HG03159 (cell line): ENCODE measurements around the gene MEGF8.

ENCODE experiments used
- ATAC-seq: cut with Tn5 transposase; IDR thresholded peaks from one replicate; pipeline ENCODE4 v1.9.1; 2021; ENCODE audit warnings: mild to moderate bottlenecking, moderate library complexity; ENCODE audit not compliant: unreplicated experiment

Gene MEGF8

DNA sequence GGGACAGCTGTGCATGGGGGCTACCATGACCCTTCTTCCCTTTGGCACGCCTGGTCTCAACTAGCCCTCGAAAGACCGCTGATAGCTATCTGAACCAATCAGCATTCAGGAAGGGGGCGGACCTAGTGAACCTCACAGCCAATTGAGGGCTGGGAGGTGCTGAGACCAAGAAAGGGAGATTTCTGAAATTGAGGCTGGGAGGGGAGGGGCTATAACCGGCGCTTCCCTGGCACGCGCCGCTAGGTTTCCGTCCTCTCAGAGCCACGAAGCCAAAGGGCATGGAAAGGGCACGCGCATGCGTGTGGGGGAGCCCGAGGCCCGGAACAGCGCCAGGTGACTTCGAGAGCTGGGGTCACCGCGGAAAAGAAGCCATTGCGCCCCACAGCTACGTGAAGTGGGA lies 18.8 kb upstream of the MEGF8 start:
- ATAC-seq, result no peak

DNA sequence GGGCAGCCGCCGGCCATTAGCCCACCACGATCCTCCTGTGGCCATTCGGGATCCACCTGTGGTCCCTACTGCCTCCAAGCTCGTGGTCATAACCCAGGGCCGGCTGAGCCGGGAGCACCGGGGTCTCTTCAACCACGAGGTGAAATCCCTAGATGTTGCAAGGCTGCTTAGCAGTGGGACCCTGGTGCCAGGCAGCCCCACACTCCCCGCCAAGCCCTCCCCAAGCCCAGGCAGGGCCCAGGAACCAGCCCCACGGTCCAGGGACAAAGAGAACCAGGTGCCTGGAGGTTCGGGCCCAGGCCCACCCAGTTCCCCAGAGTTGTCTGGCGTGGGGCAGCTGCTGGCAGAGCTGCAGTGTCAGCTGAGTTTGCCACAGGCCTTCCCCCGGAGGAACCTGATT lies 15.7 kb upstream of the MEGF8 start:
- no peak for ATAC-seq

DNA sequence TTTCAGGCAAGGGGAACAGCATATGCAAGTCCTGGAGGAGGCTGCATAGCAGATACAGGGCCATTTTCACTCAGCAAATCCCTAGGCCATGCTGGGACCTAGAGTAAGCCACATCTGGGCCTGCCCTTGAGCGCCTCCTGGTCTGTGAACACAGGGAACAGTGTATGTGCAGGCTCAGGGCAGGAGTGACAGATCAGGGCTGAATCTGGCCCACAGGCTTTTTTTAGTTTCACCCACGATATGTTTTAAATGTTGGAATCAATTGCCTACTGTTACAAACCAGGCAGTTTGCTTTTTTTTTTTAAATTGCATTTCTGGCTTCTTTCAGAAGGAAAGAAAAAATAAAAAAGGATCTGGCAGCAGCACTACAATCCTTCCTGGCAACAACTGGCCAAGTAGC lies 13.8 kb upstream of the MEGF8 start:
- no peak for ATAC-seq

DNA sequence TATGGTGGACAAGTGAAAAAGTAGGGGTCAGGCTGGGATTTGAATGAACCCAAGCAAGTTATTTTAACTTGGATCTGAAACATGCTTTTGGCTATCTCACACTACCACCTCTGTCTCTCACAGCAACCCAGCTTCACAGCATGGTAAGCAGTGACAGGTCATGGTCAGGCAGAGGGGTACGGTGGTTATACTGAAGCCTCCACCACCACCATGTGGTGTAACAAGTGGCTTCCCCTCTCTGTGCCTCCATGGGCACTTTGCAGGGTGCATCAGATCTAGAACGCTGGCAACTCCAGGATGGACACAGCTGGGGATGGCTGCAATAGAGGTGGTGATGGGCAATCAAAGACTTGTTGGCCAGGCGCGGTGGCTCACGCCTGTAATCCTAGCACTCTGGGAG lies 13.1 kb upstream of the MEGF8 start:
- no peak for ATAC-seq

DNA sequence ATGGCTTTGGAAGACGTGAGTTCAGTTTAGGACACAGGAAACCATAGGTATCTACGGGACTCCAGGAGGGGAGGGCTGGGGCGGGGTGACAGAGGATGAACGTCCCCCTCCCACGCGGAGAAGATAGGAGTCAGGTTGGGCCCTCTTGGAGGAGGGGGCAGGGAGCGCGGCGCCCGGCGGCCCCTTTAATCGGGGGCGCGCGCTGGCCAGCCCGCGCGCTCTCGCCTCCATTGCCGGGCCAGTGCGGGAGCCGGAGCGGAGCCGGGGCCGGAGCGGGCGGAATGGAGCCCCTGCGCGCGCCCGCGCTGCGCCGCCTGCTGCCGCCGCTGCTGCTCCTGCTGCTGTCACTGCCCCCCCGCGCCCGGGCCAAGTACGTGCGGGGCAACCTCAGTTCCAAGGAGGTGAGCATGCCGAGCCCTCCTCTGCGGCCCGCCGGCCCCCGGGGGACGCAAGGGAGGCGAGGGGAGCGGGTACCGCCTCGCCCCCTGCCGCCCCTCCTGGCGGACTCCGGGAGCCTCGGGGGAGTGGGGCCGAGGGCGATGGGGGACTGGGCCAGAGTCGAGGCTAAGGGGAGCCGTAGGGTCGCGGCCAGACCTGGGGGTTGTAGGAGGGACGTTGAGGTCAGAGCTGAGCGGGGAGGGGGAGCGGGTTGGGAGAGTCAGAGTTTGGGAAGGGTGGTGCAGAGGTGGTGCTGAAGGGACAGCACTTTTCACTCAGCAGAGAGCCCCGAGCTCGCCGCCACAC lies 12.2 kb upstream of the MEGF8 start, which contains the start of gene TMEM145:
Gene TMEM145, plus strand, starts transcription at position 214 of the 744 bp plus-strand sequence. Its CDS starts 68 bp downstream, at position 282.
- ATAC-seq, result no peak

DNA sequence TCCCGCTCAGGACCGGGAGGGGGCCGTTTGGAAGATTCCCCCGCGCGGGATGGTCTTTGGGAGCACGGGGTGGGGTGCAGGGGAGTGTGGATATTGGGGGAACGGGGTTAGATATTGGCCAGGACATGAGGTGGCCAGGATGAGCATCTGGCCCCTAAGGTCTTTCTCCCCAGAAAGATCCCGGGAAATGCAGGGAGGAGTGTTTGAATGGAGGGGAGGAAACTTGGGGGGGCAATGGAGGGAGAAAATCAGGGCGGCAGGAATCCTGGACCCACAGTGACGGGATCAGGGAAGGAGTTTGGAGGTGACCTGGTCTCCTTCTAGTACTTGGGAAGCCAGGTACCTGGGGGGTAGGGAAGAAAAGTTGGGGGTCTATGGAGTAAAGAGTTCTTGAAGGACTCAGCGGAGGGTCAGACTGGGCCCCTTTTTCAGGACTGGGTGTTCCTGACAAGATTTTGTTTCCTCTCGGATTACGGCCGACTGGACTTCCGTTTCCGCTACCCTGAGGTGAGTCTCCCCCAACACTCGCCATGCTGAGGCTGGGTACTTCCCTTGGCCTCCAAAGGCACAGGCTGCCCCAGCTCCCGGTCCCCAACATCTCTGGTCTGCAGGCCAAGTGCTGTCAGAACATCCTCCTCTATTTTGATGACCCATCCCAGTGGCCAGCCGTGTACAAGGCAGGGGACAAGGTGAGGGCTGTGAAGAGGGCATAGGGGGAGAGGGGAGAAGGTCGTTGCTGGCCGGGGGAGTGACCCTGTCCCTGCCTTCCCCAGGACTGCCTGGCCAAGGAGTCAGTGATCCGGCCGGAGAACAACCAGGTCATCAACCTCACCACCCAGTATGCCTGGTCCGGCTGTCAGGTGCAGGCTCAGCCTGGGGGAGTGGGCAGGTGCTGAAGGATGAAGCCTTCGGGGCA lies 11.3 kb upstream of the MEGF8 start:
- no peak for ATAC-seq

DNA sequence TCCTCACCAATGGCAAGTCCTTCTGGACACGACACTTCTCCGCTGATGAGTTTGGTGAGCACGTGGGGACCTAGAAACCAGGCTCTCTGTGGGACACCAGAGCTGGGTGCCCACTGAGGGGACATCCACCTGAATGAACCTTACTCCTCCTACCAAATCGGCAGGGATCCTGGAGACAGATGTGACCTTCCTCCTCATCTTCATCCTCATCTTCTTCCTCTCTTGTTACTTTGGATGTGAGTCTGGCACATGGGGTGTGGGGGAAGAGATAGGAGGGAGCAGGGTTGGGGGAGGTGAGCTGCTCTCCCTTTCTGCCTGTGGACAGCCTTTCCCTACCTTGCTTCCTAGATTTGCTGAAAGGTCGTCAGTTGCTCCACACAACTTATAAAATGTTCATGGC lies 10.4 kb upstream of the MEGF8 start:
- ATAC-seq, result no peak

DNA sequence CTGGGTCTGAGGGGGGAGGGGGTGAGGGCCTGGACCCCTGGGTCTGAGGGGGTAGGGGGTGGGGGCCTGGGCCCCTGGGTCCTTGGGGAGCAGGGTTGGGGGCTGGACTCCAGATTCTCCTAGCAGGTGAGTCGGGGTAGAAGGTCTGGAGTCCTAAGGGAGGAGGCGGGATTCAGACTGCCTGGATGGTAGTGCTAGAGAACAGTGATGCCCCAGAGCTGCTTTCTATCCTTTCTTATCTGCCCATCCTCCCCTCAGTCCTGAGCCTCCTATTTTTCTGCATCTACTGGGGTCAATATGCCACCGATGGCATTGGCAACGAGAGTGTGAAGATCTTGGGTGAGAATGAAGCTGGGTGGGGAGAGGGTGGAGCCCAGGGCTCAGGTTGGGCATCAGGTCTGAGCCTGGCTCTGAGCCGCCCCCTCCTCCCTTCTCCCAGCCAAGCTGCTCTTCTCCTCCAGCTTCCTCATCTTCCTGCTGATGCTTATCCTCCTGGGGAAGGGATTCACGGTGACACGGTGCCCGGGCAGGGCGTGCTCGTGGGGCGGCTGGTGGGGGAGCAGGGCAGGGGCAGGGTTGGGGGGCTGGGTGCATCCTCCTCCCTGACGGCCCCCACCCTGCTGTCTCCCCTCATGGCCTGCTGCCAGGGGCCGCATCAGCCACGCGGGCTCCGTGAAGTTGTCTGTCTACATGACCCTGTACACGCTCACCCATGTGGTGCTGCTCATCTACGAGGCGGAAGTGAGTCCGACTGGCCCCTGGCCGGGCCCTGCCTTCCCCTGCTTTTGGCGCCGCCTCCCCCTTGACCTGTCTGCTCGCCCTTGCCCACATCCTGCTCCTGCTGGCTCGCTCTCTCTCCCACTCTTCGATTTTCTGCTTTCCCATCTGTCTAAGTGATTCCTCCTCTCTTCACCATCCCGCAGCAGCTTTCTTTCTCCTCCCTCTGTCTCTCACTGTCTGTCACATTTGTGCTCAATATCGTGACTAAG lies 8.9 kb upstream of the MEGF8 start:
- no peak for ATAC-seq

DNA sequence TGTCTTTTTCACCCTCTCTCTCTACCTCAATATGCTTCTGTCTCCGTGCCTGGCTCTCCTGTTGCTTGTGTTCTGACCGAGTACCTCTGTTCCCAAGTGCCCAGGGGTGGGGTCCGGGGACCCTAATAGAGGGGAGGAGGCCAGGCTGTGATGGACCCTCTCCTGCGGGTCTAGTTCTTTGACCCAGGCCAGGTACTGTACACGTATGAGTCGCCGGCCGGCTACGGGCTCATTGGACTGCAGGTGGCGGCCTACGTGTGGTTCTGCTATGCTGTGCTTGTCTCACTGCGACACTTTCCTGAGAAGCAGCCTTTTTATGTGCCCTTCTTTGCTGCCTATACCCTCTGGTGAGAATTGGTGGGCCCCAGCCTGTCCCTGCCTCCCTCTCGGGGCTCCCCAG lies 7.9 kb upstream of the MEGF8 start:
- ATAC-seq, result no peak

DNA sequence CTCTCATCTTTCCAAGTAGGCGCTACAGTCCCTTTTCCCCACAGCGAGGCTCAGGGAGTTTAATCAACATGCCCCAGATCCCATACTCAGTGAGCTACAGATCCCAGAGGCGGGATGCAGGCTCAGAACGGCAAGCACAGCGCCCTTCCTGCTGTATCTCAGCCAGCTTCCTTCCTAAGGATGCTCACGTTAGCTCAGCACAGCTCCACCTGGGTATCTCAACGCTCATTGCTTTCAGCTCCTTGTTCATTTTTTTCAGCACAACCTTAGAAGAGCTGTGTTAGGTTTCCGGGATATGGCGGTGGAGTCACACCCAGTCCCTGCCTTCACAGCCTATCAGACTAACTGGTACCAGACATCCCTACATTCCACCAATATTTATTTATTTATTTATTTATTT lies 3.1 kb upstream of the MEGF8 start:
- no peak for ATAC-seq

DNA sequence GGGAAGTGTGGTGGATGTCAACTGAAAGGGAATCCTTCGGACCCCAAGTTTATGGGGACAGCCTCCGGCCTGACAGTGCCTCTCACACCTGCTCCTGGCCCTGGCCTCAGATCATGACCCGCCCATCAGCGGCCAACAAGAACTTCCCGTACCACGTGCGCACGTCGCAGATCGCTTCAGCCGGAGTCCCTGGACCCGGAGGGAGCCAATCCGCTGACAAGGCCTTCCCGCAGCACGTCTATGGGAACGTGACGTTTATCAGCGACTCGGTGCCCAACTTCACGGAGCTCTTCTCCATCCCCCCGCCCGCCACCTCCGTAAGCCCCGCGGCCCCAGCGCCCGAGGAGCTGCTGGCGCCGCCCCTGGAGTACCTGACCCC lies 2.0 kb upstream of the MEGF8 start:
- no peak for ATAC-seq

DNA sequence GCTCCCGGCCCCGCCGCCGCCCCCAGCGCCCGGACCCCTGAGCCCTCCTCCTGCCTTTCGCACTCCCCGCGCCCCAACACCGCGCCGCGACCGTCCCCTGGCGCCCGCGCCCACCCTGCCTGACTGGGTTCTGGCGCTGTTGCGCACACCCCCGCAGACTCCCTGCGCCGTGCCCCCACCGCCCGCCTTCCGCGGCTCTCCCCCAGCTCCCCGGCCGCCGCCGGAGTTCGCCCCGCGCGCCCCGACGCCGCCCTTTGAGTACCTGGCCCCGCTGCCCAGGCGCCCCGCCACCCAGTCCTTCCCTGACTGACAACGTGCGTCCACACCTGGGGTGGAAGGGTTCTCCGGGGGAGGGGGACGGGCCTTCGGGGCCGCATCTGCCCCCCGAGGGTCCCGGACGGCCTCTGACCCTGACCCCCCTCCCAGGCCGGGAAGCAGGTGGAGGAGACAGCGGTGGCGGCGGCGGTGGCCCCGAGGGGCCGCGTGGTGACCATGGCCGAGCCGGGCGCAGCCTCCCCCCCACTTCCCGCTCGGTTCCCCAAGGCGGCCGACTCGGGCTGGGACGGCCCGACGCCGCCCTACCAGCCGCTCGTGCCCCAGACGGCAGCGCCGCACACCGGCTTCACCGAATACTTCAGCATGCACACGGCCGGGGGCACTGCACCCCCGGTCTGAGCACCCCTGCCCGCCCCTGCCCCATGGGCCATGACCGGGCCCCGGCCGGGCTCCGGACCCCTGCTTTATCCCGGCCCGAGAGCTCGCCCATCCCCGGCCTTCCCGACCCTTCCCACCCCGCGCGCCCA lies 1.4 kb upstream of the MEGF8 start:
- ATAC-seq, result no peak

DNA sequence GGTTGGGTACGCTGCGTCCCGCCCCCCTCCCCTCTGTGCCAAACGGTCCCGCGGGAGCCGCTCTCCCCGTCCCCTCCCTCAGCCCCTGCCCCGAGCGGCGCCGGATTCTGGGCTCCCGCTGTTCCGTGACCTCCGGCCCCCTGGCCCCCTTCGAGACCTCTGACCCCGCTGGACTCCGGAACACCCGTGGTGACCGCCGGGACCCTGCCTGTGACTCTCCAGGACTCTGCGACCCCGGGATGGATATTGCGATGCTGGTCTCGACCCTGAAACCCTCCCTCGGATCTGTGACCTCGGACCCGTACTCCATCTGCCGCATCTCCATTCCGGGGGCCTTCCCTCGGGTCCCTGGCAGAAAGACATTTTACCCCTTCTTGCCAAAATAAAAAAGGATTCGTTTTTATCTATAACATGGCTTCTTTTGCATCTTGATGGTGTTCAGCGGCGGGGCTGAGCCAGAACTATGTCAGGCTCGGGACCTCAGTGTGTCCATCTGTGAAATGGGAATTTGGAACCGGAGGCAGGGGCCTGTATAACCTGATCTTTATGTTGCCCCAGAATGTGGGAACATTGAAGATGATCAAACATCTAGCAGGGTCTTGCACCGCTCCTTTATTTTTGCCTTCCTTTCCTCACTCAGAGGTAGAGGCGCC lies 654 bp upstream of the MEGF8 start:
- no peak for ATAC-seq

DNA sequence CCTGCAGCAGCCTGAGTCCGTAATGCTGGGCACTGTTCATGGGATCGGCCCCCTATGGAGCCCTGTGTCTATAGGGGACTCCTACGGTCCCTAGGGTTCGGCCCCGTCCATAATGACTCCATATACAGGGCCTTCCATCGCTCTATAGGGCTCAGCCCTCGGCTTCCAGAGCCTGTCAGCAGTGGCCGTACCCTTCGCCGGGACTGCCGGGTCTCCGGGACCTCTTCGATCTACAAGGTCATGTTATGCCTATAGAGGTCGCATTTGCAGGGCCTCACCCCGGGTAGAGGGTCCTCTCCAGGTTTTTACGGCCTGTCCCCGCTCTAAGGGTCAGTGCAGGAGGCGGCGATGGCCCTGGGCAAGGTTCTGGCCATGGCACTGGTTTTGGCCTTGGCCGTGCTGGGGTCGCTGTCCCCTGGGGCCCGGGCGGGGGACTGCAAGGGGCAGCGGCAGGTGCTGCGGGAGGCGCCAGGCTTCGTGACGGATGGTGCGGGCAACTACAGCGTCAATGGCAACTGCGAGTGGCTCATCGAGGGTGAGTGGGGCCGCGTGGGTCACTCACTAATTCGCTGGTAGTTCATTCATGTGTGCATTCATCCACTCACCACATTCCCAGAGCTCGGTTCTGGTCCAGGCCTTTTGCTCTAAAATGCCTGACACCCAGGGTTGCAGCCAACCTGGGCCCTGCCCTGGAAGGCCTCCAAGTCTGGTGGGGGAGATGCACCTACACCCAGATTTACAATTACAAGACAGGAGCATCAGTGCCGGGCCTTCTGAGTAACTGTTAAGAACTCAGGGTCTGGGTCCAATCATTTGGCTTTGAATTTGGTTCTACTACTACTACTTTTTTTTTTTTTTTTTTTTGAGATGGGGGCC lies 699 bp downstream of the MEGF8 start:
- no peak for ATAC-seq

DNA sequence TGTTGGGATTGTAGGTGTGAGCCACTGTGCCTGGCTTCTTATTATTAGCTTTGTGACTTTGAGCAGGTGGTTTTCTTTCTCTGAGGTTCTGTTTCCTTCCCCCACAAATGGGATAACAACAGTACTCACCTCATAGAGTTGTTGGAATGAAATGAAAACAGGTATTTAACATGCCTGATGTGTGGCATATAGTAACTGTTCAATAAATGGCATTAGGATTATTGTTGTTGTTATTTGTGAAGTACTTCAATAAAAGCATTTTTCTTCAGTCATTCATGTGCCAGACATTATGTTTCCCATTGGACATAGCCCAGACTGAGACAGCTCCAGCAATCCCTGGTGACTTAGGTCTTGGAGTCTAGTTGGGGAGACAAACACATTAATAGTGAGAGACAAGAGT lies 1.5 kb downstream of the MEGF8 start:
- ATAC-seq, result no peak

DNA sequence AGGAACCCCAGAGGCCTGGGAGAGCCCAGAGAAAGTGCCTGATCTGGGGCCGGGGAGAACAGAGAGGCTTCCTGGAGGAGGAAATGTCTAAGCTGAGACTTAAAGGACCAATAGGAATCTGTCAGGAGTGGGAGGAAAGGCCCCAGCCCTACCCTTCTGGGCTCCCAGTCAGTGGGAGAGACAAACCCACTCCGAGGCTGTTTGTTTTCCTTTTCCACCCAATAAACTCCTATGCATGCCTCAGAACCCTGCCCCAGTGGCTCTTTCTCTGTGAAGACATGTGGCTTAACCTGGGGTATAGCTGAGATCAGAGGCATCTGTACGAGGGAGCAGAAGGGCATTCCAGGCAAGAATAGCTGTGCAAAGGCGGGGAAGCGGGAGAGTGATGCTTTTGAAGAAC lies 1.9 kb downstream of the MEGF8 start:
- ATAC-seq, result no peak

DNA sequence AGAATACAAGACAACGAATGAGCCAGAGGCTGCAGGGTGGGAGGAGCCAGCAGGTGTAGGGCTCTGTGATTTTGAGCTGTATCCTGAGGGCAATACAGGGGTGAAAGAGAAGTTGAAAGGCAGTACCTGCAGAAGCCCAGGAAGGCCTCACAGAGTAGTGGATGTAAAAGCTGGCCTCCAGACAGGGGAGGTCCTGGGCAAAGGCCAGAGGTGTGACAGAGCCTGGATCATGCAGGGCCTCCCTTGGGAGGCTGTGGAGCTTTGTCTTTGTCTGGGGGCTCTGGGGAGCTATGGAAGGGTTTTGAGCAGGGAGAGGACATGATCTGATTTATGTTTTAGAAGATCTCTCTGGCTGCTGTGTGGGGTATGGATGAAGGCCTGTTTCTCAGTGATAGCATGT lies 2.7 kb downstream of the MEGF8 start:
- ATAC-seq, result no peak

DNA sequence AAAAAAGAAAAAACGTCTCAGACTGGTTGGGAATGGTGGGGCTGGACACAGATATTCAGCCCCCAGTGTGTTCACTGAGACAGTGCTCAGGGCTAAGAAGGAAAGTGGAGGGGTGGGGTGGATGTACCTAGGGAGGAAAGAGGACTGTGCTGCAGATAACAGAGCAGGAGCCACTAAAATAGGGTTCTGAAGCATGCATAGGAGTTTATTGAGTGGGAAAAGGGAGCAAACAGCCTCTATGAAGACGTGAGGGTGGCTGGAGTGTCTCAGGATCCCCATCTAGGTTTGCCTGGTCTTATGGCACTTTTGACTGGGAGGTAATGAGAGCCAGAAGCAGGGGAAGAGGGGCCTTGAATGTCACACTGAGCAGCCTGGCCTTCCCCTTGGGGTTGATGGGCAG lies 3.4 kb downstream of the MEGF8 start:
- ATAC-seq, result no peak

DNA sequence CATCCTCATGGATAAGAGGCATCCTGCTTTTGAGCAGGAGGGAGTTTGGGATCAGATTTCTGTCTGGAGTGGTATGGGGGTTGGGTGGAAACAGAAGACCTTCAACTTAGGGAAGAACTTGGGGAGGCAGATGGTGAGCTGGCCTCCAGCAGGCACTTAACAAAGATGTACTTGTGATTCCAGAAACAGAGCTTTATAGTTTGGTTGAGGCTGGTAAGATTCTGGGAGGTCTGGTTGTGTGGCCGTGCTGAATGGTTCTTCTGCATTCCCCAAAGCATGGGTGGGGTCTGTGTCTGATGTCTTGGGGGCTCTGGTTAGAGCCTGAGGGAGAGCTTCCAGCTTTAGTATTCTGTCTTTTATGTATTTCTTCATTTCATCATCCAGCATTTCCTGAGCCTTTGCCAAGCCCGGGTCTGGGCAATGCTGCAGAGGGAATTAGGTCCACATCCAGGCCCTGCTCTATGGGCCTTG lies 4.8 kb downstream of the MEGF8 start:
- no peak for ATAC-seq
